RWPE2 (cell line): ENCODE results near the gene DMD.

Source experiments
- ATAC-seq: fragments of 200-7000 bp; cut with Tn5 transposase; 3 replicates; pipeline ENCODE4 v1.9.1; 2021; ENCODE audit warnings: low read depth
- DNase-seq: peaks from one replicate; pipeline ENCODE4 v3.0.0-alpha.2; 2020; ENCODE audit warnings: low spot score
- H3K27ac ChIP-seq: fragments of 450-650 bp; 2 replicates; pipeline ENCODE4 v1.5.1; 2017; ENCODE audit warnings: mild to moderate bottlenecking; ENCODE audit not compliant: poor library complexity, severe bottlenecking
- H3K27me3 ChIP-seq: fragments of 250-450 bp; sonication (Bioruptor Pico); 2 replicates; pipeline ENCODE4 v1.5.1; 2021; ENCODE audit warnings: mild to moderate bottlenecking, moderate library complexity; ENCODE audit not compliant: insufficient read depth, poor library complexity, severe bottlenecking
- H3K36me3 ChIP-seq: fragments of 250-450 bp; sonication (Bioruptor Pico); 2 replicates; pipeline ENCODE4 v1.5.1; 2020; ENCODE audit warnings: low read depth, mild to moderate bottlenecking, moderate library complexity
- H3K4me1 ChIP-seq: fragments of 250-450 bp; sonication (Bioruptor Pico); 2 replicates; pipeline ENCODE4 v1.5.1; 2021; ENCODE audit warnings: mild to moderate bottlenecking, moderate library complexity; ENCODE audit not compliant: insufficient read depth, poor library complexity, severe bottlenecking
- H3K4me3 ChIP-seq: fragments of 250-450 bp; sonication (Bioruptor Pico); 2 replicates; pipeline ENCODE4 v1.5.1; 2021; ENCODE audit warnings: mild to moderate bottlenecking, moderate library complexity; ENCODE audit not compliant: severe bottlenecking
- H3K9me3 ChIP-seq: fragments of 250-450 bp; sonication (Bioruptor Pico); 2 replicates; pipeline ENCODE4 v1.5.1; 2021; ENCODE audit warnings: mild to moderate bottlenecking, moderate library complexity; ENCODE audit not compliant: severe bottlenecking
- CTCF ChIP-seq: fragments of 450-650 bp; IDR thresholded peaks from one replicate; pipeline ENCODE4 v1.5.1; 2017; ENCODE audit warnings: mild to moderate bottlenecking, moderate library complexity; ENCODE audit not compliant: poor library complexity, severe bottlenecking

The DMD gene

GRCh38 chrX:31232506-31232905 is 1978.8 kb downstream of the DMD start:
- no peak for TF ChIP-seq CTCF
- H3K27me3 ChIP-seq, result no peaks in the 10 kb centered on the region
- H3K9me3 ChIP-seq, result no peaks in the 10 kb centered on the region
- DNase-seq (no peak), ATAC-seq (no peak)
- no peaks in the 10 kb centered on the region for H3K4me1 ChIP-seq
- no peaks in the 10 kb centered on the region for H3K36me3 ChIP-seq
- no peak overlapping the region for H3K27ac ChIP-seq
- H3K4me3 ChIP-seq, result no peak overlapping the region

GRCh38 chrX:31228909-31229308 is 1982.4 kb downstream of the DMD start:
- no peaks in the 10 kb centered on the region for H3K9me3 ChIP-seq
- no peaks in the 10 kb centered on the region for H3K36me3 ChIP-seq
- no peak for TF ChIP-seq CTCF
- ATAC-seq (no peak), DNase-seq (no peak)
- no peak overlapping the region for H3K4me3 ChIP-seq
- no peak overlapping the region for H3K27ac ChIP-seq
- peaks cover 10% of the 10 kb centered on the region for H3K4me1 ChIP-seq
- no peaks in the 10 kb centered on the region for H3K27me3 ChIP-seq

- ATAC-seq, result no peak
- TF ChIP-seq CTCF, result no peak
- Histone ChIP-seq H3K36me3 (no peaks in the 10 kb centered on the region), H3K4me1 (peaks cover 14% of the 10 kb centered on the region), H3K27ac (no peak overlapping the region), H3K9me3 (no peaks in the 10 kb centered on the region), H3K27me3 (no peaks in the 10 kb centered on the region), H3K4me3 (no peak overlapping the region)
- DNase-seq, result no peak
Observed at GRCh38 chrX:31228415-31228832, 1982.9 kb downstream of the DMD start.

GRCh38 chrX:31227250-31227649 is 1984.1 kb downstream of the DMD start:
- no peak for DNase-seq
- H3K27me3 ChIP-seq, result no peaks in the 10 kb centered on the region
- peaks cover 18% of the 10 kb centered on the region for H3K4me1 ChIP-seq
- no peak for TF ChIP-seq CTCF
- H3K4me3 ChIP-seq, result no peak overlapping the region
- no peak for ATAC-seq
- H3K9me3 ChIP-seq, result no peaks in the 10 kb centered on the region
- H3K27ac ChIP-seq, result no peak overlapping the region
- H3K36me3 ChIP-seq, result no peaks in the 10 kb centered on the region

- H3K4me3 ChIP-seq, result no peak overlapping the region
- no peak for TF ChIP-seq CTCF
- no peaks in the 10 kb centered on the region for H3K27me3 ChIP-seq
- no peaks in the 10 kb centered on the region for H3K36me3 ChIP-seq
- DNase-seq (no peak), ATAC-seq (no peak)
- peaks cover 20% of the 10 kb centered on the region for H3K4me1 ChIP-seq
- no peak overlapping the region for H3K27ac ChIP-seq
- no peaks in the 10 kb centered on the region for H3K9me3 ChIP-seq
Observed at GRCh38 chrX:31225819-31226218, 1985.5 kb downstream of the DMD start.
